Measurements from ENCODE around the gene ZNF503. TPM values are rescaled to one million over a fixed set of nuclear protein-coding genes. Genes with fewer than 3 reads are reported as not detected.

The ZNF503 gene
- total and polyA plus RNA-seq, 2 of the 8 experiments (the other 6 are each of a cell fraction or from before 2014, with no cell fraction given), result 0.03 to 0.13 TPM

DNA sequence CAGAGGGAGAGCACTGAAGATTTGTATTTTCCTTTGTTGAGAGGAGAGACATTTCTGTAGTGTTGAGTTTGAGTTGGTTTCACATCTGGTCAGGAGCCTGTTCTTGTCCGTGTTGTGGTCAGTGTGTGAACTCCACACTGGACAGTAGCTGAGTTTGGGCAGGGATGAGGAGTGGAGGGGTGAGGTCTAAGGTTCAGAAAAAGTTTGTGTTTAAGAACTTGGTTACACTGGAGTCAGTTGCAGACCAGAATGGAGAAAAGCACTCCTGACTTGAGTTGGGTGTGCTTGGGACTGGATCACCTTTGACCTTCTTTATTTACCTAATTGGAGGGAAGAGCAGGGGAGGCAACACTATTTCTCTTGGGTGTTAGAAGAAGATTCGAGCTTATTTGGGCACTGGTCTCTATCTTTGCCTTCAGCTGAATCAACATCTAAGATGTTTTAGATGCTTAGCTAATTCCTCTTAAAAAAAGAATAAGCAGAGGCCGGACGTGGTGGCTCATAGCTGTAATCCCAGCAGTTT is 38.8 kb upstream of the ZNF503 start:
- no peak overlapping the region for H3K9ac ChIP-seq (replicated peaks in 1 of 4; ENCODE audit: extremely low read depth in 1 of 4, low read depth in 3 of 4, low read length in 3 of 4)
- H3K4me2 ChIP-seq (ENCODE audit: insufficient read depth in 1 of 2, low read depth in 2 of 2, low read length in 2 of 2), result no peak overlapping the region
- CTCF ChIA-PET (ENCODE audit: partially characterized antibody), result interaction anchor here (0.6 to 0.7 kb wide), 2 partner anchors 83 to 96 kb away, joined by 3 to 4 read pairs; no protein-coding TSS in a partner anchor
- H4K20me1 ChIP-seq (replicated peaks in 1 of 2; ENCODE audit: control insufficient read depth in 1 of 2, insufficient read depth in 2 of 2, low read length in 2 of 2), result no peaks in the 10 kb centered on the region
- no peak overlapping the region for H2AFZ ChIP-seq (ENCODE audit: low read length)
- H3K79me1 ChIP-seq (ENCODE audit: low read depth, low read length), result no peaks in the 10 kb centered on the region
- H3K9me3 ChIP-seq (ENCODE audit: insufficient read depth in 2 of 2, low read depth in 1 of 2, low read length in 1 of 2), result peaks cover 0 to 2% of the 10 kb centered on the region in 2 experiments; a peak in 1 of 4 replicates
- H3K14ac ChIP-seq (ENCODE audit: insufficient read length), result no peak overlapping the region
- H3K18ac ChIP-seq (ENCODE audit: extremely low read depth, low read length), result no peak overlapping the region
- H4K91ac ChIP-seq (replicated peaks; ENCODE audit: insufficient read length, low read length), result no peak overlapping the region
- H3K27me3 ChIP-seq (replicated peaks in 1 of 4; ENCODE audit: control insufficient read depth in 3 of 4, extremely low read depth in 1 of 4, insufficient read depth in 3 of 4, low read length in 3 of 4), result peaks cover 2 to 20% (median 7%) of the 10 kb centered on the region in 4 experiments
- no peak overlapping the region for H2BK20ac ChIP-seq (ENCODE audit: low read length)
- no peak overlapping the region for H2AK5ac ChIP-seq (ENCODE audit: low read depth, low read length)
- TF ChIP-seq HDAC2 (IDR thresholded peaks at IDR 0.05; ENCODE audit: borderline replicate concordance in 1 of 2, low read depth in 2 of 2, low read length in 2 of 2), result no peak
- TF ChIP-seq POLR2AphosphoS5 (IDR thresholded peaks at IDR 0.05; ENCODE audit: low read depth, low read length), result no peak
- no peak for TF ChIP-seq JUND (IDR thresholded peaks at IDR 0.05; ENCODE audit: low read length)
- no peak for TF ChIP-seq TBP (IDR thresholded peaks at IDR 0.05; ENCODE audit: low read depth, low read length)
- TF ChIP-seq TCF12 (IDR thresholded peaks at IDR 0.05; ENCODE audit: low read depth, low read length), result no peak
- TF ChIP-seq CBX8 (IDR thresholded peaks at IDR 0.05; ENCODE audit: borderline replicate concordance, low read depth, low read length), result no peak
- TF ChIP-seq HDAC6 (IDR thresholded peaks at IDR 0.05; ENCODE audit: low read depth, low read length), result no peak
- no peak for TF ChIP-seq CBX5 (IDR thresholded peaks at IDR 0.05; ENCODE audit: low read depth, low read length)
- TF ChIP-seq SIX5 (IDR thresholded peaks at IDR 0.05; ENCODE audit: low read depth, low read length), result no peak
- TF ChIP-seq MAFK (IDR thresholded peaks at IDR 0.05; ENCODE audit: low read depth, low read length), result no peak
- H2BK5ac ChIP-seq (ENCODE audit: low read depth, low read length), result no peak overlapping the region
- no peak overlapping the region for H3K4me3 ChIP-seq (ENCODE audit: extremely low read depth in 1 of 4, insufficient read depth in 2 of 4, low read depth in 3 of 4, low read length in 4 of 4)
- H3K56ac ChIP-seq (replicated peaks; ENCODE audit: insufficient read length, low read depth, low read length), result no peak overlapping the region
- no peak overlapping the region for H3K4ac ChIP-seq (replicated peaks; ENCODE audit: insufficient read length, low read depth, low read length)
- no peaks in the 10 kb centered on the region for H3K79me2 ChIP-seq (ENCODE audit: control insufficient read depth in 1 of 2, insufficient read depth in 2 of 2, low read length in 2 of 2)
- FAIRE-seq (no peak), DNase-seq (ENCODE audit: low read depth in 1 of 2, low spot score in 2 of 2) (no peak)
- no peak overlapping the region for H3K23ac ChIP-seq (ENCODE audit: insufficient read length)
- H2BK15ac ChIP-seq (ENCODE audit: low read length), result no peak overlapping the region
- no peak overlapping the region for H4K8ac ChIP-seq (ENCODE audit: extremely low read depth, insufficient read depth, low read length)
- no peaks in the 10 kb centered on the region for H3K36me3 ChIP-seq (ENCODE audit: control insufficient read depth in 2 of 4, insufficient read depth in 4 of 4, low read length in 3 of 4)
- no peak overlapping the region for H3K27ac ChIP-seq (ENCODE audit: low read depth, low read length)
- H3K4me1 ChIP-seq (replicated peaks in 1 of 4; ENCODE audit: control insufficient read depth in 3 of 4, insufficient read depth in 4 of 4, low read length in 3 of 4), result no peaks in the 10 kb centered on the region
- 92% methylated on average over 4 of the region's 4 CpGs; no CpG with 5 or more reads in 1 of the 2 experiments for WGBS, 2 experiments (ENCODE audit: extremely low coverage in 1 of 2, insufficient coverage in 1 of 2, insufficient read length in 1 of 2, insufficient replicate concordance in 2 of 2, low coverage in 1 of 2, low lambda C conversion rate in 2 of 2, missing lambda C conversion rate in 1 of 2)
- H3K23me2 ChIP-seq (ENCODE audit: low read depth, low read length), result no peaks in the 10 kb centered on the region
- POLR2A ChIA-PET (ENCODE audit: partially characterized antibody), result interaction anchor here (1.5 kb wide), 1 partner anchor 9 kb away, joined by 3 read pairs; the partner anchor contains the start of gene LRMDA
- no peak overlapping the region for H4K5ac ChIP-seq (ENCODE audit: insufficient read length, low read depth, low read length)
- no peak overlapping the region for H2BK12ac ChIP-seq (ENCODE audit: low read depth, low read length)
- H2BK120ac ChIP-seq (replicated peaks; ENCODE audit: low read depth, low read length), result no peak overlapping the region
